Vagina (tissue), 2 donors: Measurements from ENCODE around the gene LAMA2.

Experiments
- POLR2A ChIP-seq, 2 donors: fragments of 450-650 bp; IDR thresholded peaks; one replicate each; pipeline ENCODE4 v1.6.1; 2017; ENCODE audit warnings: antibody characterized with exemption in 2 of 2, mild to moderate bottlenecking in 2 of 2, moderate library complexity in 2 of 2
- POLR2AphosphoS5 ChIP-seq, 2 donors: sonication (generic); formaldehyde crosslinking; IDR thresholded peaks; one replicate each; pipeline ENCODE4 v1.9.0; 2017; ENCODE audit warnings: antibody characterized with exemption in 2 of 2, mild to moderate bottlenecking in 2 of 2, low read depth in 1 of 2; ENCODE audit not compliant: insufficient read depth in 1 of 2
- TF ChIP-seq, protein P1 (sequence below), 3 experiments: fragments of 450-650 bp in 2 of 3; fragments of 200-600 bp in 1 of 3; sonication (generic) in 1 of 3; IDR thresholded peaks; one replicate each; pipeline ENCODE4 v1.5.1; 2017 to 2019; ENCODE audit warnings: antibody characterized with exemption in 3 of 3, mild to moderate bottlenecking in 2 of 3, moderate library complexity in 2 of 3

DNA sequence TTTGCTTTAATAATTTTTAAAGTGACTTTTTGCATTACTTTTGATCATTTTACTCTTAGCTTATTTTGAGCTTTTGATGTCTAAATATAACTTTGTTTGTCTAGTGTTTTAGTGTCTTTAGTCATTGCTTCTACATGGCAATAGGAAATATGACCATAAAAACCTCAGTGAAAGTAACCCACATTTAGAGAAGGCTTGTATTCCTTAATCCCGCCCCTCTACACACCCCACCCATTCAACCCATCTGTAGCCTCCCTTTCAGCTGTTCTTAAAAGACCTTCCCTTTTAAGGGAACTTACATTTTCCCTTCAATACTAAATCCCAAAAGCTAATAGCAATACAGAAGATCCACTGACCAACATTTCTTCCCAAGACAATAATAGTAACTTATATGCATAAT, 225.4 kb downstream of the LAMA2 start:
- TF ChIP-seq POLR2AphosphoS5 (IDR thresholded peaks at IDR 0.05; ENCODE audit: insufficient read depth in 1 of 2, low read depth in 1 of 2): no peak
- no peak for TF ChIP-seq POLR2A (IDR thresholded peaks at IDR 0.05)
- TF ChIP-seq, protein P1, sequence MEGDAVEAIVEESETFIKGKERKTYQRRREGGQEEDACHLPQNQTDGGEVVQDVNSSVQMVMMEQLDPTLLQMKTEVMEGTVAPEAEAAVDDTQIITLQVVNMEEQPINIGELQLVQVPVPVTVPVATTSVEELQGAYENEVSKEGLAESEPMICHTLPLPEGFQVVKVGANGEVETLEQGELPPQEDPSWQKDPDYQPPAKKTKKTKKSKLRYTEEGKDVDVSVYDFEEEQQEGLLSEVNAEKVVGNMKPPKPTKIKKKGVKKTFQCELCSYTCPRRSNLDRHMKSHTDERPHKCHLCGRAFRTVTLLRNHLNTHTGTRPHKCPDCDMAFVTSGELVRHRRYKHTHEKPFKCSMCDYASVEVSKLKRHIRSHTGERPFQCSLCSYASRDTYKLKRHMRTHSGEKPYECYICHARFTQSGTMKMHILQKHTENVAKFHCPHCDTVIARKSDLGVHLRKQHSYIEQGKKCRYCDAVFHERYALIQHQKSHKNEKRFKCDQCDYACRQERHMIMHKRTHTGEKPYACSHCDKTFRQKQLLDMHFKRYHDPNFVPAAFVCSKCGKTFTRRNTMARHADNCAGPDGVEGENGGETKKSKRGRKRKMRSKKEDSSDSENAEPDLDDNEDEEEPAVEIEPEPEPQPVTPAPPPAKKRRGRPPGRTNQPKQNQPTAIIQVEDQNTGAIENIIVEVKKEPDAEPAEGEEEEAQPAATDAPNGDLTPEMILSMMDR (IDR thresholded peaks at IDR 0.05): no peak
